Dermis blood vessel endothelial cell (primary cell): ENCODE results near the gene ADCY3. TPM values are rescaled to one million over a fixed set of nuclear protein-coding genes. Genes with fewer than 3 reads are reported as not detected.
A peak's percentile ranks its signal among the peaks of the same experiment; 100 is the strongest.
"Not testable (repeated sequence)": the region's sequence is repeated elsewhere in the genome, so short reads cannot be mapped to it uniquely, and the experiment has no call there.

Experiments
- DNase-seq: peaks from one replicate; pipeline ENCODE4 v3.0.0; 2010
- total RNA-seq: library from RNA; depleted of rRNA; stranded (reverse); fragments of >200 nt; gene quantifications from 2 replicates; pipeline ENCODE4 v1.2.3, GENCODE V29; 2014

Gene ADCY3
- total RNA-seq, 1 donor from 2014 or later: 18.2 TPM

- DNase-seq: no peak
These were observed 110.6 kb downstream of the ADCY3 start for GRCh38 chr2:24809316-24810007.

GRCh38 chr2:24806661-24807036, 113.4 kb downstream of the ADCY3 start:
- DNase-seq: no peak

GRCh38 chr2:24805811-24806660, 114.0 kb downstream of the ADCY3 start:
- not testable (repeated sequence) for DNase-seq

GRCh38 chr2:24800487-24800886, 119.5 kb downstream of the ADCY3 start:
- DNase-seq: not testable (repeated sequence)

- DNase-seq: no peak
These were observed 122.4 kb downstream of the ADCY3 start for GRCh38 chr2:24797644-24798043.

- DNase-seq: peak; percentile 63
These were observed 126.1 kb downstream of the ADCY3 start for GRCh38 chr2:24793761-24794435.

GRCh38 chr2:24792874-24793760, 126.9 kb downstream of the ADCY3 start, which contains the start of the genes CENPO and PTRHD1:
TSS of gene CENPO (plus strand) at chr2:24793425. CDS start at chr2:24793920, 495 bp downstream.
TSS of gene PTRHD1 (minus strand) at chr2:24793391. CDS start at chr2:24793377, 14 bp downstream.
- peak; percentile 98 for DNase-seq

GRCh38 chr2:24792542-24792873, 127.5 kb downstream of the ADCY3 start:
- DNase-seq: no peak

- no peak for DNase-seq
These were observed 128.6 kb downstream of the ADCY3 start for GRCh38 chr2:24791452-24791851.

- no peak for DNase-seq
These were observed 131.2 kb downstream of the ADCY3 start for GRCh38 chr2:24788816-24789215.

- no peak for DNase-seq
These were observed 132.5 kb downstream of the ADCY3 start for GRCh38 chr2:24787532-24787931.

- DNase-seq: no peak
These were observed 134.2 kb downstream of the ADCY3 start for GRCh38 chr2:24785671-24786321.

GRCh38 chr2:24783641-24784040, 136.4 kb downstream of the ADCY3 start:
- DNase-seq: no peak

- DNase-seq: no peak
These were observed 140.9 kb downstream of the ADCY3 start for GRCh38 chr2:24779116-24779515.

- DNase-seq: no peak
These were observed 145.7 kb downstream of the ADCY3 start for GRCh38 chr2:24774373-24774772.

- no peak for DNase-seq
These were observed 148.1 kb downstream of the ADCY3 start for GRCh38 chr2:24771764-24772586.

GRCh38 chr2:24771061-24771460, 149.0 kb downstream of the ADCY3 start:
- no peak for DNase-seq
